ENCODE results near the gene PTPA. TPM values are rescaled to one million over a fixed set of nuclear protein-coding genes. Genes with fewer than 3 reads are reported as not detected.

PTPA gene
- total RNA-seq, 1 donor from 2014 or later = 220 TPM

DNA sequence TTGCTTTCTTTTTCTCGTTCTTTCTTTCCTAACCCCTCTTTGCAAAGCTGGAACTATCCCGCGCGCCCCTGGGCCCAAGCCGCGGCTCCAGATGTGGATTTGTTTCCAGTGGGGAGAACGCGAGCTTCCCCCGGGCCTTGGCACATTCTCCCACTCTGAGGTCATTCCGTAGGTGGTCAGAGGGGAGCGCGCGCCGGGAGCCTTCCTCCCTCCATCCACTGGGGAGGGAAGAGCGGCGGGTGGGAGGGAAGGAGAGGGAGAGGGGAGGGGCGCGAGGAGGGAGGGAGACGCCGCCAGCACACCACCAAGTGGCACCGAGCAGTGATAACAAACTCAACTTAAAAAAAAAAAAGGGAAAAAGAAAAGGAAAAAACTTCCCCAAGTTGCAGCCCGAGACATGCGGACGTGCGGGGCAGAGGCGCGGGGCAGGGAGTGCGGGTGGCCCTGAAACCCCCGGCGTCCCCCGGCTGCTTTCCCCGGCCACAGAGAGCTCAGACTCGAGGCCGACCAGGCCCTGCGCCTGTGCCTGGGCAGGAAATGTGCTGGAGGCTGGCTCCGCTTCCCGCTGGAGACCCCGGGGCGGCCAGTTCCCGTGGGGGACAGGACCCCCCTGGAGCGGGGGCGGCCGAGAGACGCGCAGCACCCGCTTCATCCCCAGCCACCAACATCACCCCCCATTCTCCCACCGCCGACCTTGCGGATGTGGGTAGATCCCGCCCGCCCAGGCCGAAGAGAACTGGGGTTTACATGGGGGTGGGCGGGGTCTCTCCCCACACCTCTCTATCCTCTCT lies 63.7 kb downstream of the PTPA start:
- TF ChIP-seq, protein P1, sequence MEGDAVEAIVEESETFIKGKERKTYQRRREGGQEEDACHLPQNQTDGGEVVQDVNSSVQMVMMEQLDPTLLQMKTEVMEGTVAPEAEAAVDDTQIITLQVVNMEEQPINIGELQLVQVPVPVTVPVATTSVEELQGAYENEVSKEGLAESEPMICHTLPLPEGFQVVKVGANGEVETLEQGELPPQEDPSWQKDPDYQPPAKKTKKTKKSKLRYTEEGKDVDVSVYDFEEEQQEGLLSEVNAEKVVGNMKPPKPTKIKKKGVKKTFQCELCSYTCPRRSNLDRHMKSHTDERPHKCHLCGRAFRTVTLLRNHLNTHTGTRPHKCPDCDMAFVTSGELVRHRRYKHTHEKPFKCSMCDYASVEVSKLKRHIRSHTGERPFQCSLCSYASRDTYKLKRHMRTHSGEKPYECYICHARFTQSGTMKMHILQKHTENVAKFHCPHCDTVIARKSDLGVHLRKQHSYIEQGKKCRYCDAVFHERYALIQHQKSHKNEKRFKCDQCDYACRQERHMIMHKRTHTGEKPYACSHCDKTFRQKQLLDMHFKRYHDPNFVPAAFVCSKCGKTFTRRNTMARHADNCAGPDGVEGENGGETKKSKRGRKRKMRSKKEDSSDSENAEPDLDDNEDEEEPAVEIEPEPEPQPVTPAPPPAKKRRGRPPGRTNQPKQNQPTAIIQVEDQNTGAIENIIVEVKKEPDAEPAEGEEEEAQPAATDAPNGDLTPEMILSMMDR (conservative IDR thresholded peaks at IDR 0.05; ENCODE audit: low read depth, low read length) = peak; percentile 11
- DNase-seq (ENCODE audit: low read depth) = no peak
- H3K4me3 ChIP-seq (ENCODE audit: low read depth, low read length) = peak overlapping the region; percentile 92

DNA sequence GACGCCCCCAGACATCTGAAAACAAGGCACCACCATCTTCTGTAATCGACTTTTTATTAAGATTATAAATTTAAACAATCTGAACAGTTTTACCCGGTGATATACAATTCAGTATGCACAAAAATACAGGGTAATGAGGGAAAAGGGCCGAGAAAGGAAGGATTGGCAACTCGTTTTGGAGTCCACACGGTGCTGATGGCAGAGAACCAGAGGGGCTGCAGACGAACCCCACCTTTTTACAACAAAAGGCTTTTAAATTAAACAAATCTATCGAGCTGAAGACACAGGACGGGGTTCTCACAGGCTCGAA lies 64.3 kb downstream of the PTPA start:
- peak overlapping the region; percentile 92 for H3K4me3 ChIP-seq (ENCODE audit: low read depth, low read length)
- TF ChIP-seq, protein P1 (conservative IDR thresholded peaks at IDR 0.05; ENCODE audit: low read depth, low read length) = no peak
- no peak for DNase-seq (ENCODE audit: low read depth)

DNA sequence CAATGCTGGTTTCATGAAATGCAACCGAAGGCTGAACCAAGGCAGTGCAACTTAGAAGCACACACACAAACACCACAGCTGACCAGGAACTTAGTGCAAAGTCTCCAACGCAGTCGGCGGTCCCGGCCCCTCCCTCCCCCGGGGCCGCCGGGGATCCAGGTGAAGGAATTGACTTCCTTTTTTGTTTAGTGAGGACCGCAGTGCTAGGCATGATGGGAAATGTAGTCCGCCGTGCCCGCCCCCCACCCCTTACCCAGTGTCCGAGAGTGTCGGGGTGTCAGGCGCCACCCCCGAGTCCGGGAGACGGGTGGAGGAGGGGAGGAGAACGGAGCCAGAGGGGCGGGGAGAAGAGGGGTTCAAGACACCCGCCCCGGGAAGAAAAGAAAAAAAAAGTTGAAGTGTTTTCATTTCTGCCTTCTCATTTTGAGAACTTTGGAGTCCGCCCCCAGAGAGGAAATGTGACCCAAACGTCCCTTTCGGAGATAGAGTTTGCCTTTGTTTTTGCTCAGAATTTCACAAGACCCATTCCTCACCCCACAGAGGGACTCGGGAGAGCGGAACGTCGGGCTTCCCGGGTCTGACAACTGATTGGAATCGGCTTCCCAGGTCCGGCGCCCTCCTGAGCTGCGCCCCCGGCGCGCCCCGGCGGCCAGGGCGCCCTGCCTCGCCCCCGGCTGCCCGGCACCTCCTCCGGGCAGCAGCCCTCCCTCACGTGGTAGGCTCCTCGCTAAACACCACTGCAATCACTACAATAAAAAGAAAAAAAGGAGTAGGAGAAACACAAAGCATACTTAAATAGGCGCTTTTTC lies 64.8 kb downstream of the PTPA start:
- TF ChIP-seq, protein P1 (conservative IDR thresholded peaks at IDR 0.05; ENCODE audit: low read depth, low read length) = no peak
- DNase-seq (ENCODE audit: low read depth) = no peak

DNA sequence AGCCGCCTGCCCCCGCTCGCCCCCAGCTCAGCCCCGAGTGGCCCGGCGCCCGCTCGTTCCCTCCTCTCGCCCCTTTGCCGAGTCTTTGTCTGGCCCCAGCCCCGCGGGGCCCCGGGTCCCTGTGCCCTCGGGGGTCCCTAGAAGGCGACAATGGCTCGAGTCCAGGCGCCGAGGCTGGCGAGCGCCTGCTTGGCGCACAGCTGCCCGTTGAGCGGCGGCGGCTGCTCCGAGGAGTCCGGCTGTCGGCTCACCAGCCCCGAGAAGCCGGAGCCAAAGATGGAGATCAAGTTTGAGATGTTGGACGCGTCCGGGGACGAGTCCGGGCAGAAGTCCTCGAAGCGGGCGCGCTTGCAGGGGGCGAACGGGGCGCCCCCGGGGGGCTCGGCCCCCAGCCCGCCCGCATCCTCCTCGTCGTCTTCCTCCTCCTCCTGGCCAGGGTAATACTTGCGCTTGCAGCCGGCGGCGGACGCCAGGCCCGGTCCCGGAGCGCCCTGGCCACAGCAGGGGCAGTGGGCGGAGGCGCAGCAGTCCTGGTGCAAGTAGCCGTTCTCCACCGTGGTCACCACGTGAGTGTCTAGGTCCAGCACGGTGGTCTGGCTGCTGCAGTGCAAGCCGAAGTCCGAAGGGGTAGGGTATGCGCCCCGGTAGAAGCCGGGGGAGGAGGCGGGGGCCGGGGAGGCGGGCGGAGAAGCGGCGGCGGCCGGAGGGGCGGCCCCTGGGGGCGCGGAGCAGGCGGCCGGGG lies 65.7 kb downstream of the PTPA start:
- no peak for DNase-seq (ENCODE audit: low read depth)
- H3K4me3 ChIP-seq (ENCODE audit: low read depth, low read length) = peak overlapping the region; percentile 92
- TF ChIP-seq, protein P1 (conservative IDR thresholded peaks at IDR 0.05; ENCODE audit: low read depth, low read length) = no peak

More for the DNA sequence above, 64.8 kb downstream of the PTPA start:
- H3K4me3 ChIP-seq (ENCODE audit: low read depth, low read length) = peak overlapping the region; percentile 92

DNA sequence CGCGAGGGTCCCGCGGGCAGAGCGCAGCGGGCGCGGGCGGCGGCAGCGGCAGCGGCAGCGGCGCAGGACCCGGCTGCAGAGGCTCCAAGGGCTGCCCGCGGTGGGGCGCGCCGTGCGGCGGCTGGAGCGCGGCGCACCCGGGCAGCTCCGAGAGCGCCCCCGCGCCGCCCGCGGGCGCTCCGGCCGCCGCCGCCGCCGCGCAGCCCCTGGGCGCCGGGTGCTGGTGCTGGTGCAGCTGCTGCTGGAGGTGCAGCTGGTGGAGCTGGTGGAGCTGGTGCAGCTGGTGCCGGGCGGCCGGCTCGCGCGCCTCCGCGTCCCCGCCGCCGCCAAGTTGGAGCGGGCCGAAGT lies 66.2 kb downstream of the PTPA start:
- peak overlapping the region; percentile 83 for H3K4me3 ChIP-seq (ENCODE audit: low read depth, low read length)
- TF ChIP-seq, protein P1 (conservative IDR thresholded peaks at IDR 0.05; ENCODE audit: low read depth, low read length) = no peak
- DNase-seq (ENCODE audit: low read depth) = no peak

DNA sequence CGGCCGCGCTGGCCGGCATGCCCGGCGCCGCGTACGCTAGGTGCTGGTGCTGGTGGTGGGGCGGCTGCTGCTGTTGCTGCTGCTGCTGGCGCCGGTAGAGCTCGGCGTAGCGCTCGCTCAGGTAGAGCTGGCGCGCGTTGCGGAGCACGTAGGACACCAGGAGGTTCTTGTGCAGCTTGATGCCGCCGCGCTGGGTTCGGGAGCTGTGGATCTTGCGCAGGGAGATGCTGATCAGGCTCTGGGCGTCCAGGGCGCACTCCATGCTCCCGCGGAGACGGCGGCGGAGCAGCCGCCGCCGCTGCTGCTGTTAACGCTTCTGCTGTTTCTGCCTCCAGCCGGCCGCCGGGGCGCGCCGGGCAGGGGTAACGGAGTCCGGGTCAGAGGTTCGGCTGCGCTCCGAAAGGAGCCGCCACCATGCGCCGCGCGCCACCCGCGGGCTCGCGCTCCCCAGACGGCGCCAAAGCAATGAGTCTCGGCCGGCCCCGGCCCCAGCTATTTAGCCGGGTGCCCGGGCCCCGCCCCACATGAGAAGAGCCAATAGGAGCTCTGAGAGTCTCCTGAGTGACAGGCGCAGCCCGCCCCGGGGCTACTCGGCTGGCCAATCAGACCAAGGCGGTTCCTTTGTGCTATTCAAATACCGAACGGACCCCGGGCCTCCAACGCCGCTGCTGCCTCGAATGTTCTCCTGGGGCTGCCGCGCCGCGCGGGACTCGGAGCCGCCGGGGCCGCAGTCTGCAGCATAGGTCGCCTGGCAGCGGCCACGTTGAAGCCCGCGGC lies 66.8 kb downstream of the PTPA start, which contains the start of gene IER5L:
TSS of gene IER5L (minus strand) at position 471 of the 777 bp plus-strand sequence. CDS start at position 262, 209 bp downstream.
- TF ChIP-seq, protein P1 (conservative IDR thresholded peaks at IDR 0.05; ENCODE audit: low read depth, low read length) = no peak
- no peak for DNase-seq (ENCODE audit: low read depth)
- peak within 1 kb of the TSS; percentile 92 for H3K4me3 ChIP-seq (ENCODE audit: low read depth, low read length)
